GM23248 (cell line): ENCODE measurements around the gene MET.

Experiments
- EZH2 ChIP-seq: fragments of 200-600 bp; sonication (generic); IDR thresholded peaks from 2 replicates; pipeline ENCODE4 v1.6.1; 2018; ENCODE audit warnings: antibody characterized with exemption, mild to moderate bottlenecking; ENCODE audit not compliant: insufficient read depth, poor library complexity, severe bottlenecking
- EZH2phosphoT487 ChIP-seq: fragments of 200-600 bp; sonication (generic); IDR thresholded peaks from 2 replicates; pipeline ENCODE4 v1.6.1; 2018; ENCODE audit warnings: antibody characterized with exemption, moderate library complexity, mild to moderate bottlenecking, low read depth; ENCODE audit not compliant: insufficient read depth

- TF ChIP-seq EZH2phosphoT487 (peak; percentile 78; the same call in 1 of the 2 replicates), EZH2 (no peak)
Measured at GRCh38 chr7:116782177-116782711, 110.2 kb downstream of the MET start.
